Activated T-helper 1 cell treated with anti-CD3 and anti-CD28 coated beads, Interleukin-2, amount 50 U/mL, for 16 hours (primary cell): ENCODE measurements around the gene CPNE2.
A peak's percentile ranks its signal among the peaks of the same experiment; 100 is the strongest.
"Not testable (repeated sequence)": the region's sequence is repeated elsewhere in the genome, so short reads cannot be mapped to it uniquely, and the experiment has no call there.

ENCODE experiments used
- DNase-seq, 2 donors: peaks; one replicate each; pipeline ENCODE4 v3.0.0-alpha.2; 2020; ENCODE audit warnings: low read depth in 1 of 2, low spot score in 1 of 2

Gene CPNE2

DNA sequence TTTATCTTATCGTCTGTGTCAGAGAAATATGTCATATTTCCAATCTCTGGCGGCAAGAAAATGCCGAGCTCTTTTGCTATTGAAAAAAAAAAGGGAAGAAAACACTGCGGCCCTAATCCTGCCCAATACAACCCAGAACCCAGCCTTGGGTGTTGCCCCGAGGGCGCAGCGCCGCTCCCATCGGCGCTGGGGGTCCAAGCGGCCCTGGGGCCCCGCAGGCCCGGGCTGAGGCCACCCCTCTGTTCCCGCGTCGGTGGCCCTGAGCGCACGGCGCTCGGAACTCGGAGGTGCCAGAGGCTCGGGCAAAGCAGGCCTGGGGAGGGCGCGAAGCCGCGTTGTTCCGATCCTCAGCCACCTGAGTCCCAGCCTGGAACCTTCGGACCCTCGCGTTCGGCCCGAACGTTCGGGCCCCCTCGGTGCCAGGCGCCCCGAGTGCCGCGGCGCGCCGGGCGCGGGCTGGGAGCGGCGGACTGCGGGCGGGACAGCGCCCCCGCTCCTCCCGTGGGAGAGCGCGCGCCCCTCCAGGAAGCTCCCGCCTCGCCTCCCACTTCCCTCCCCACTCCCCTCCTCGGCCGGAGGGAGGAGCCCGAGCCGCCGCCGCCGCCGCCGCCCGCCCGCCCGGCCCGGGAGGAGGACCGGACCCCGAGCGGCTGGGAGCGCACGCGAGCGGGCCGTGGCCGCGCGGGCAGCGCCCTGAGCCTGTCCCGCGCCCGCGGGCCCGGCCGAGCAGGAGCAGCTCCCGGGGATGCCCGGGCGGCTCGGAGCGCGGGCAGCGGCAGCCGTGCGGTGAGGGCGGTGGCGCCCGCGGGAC lies at the start of gene CPNE2:
Gene CPNE2, plus strand, starts transcription at position 609 of the 811 bp plus-strand sequence. CDS start 18,160 bp downstream, outside the sequence.
- peak in 1 of 2 donors; percentile 6 for DNase-seq

DNA sequence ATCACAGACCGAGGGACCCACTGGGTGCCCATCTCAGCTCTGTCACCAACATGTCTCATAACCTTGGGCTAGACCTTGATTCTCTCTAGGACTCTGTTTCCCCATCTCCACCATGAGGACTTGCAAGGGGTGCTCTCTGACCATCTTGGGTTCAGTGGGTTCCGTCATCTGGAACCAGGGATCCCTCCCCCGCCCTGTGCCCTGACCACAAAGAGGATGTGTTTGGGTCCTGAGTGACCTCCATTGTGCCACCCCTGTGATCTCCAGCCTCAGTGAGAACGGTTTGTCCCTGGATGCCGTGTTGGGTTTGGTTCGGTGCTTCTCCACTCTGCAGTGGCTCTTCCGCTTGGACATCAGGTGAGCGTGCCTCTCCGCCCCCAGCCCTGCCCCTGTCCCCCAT lies 49.1 kb upstream of the CPNE2 start:
- DNase-seq = no peak

DNA sequence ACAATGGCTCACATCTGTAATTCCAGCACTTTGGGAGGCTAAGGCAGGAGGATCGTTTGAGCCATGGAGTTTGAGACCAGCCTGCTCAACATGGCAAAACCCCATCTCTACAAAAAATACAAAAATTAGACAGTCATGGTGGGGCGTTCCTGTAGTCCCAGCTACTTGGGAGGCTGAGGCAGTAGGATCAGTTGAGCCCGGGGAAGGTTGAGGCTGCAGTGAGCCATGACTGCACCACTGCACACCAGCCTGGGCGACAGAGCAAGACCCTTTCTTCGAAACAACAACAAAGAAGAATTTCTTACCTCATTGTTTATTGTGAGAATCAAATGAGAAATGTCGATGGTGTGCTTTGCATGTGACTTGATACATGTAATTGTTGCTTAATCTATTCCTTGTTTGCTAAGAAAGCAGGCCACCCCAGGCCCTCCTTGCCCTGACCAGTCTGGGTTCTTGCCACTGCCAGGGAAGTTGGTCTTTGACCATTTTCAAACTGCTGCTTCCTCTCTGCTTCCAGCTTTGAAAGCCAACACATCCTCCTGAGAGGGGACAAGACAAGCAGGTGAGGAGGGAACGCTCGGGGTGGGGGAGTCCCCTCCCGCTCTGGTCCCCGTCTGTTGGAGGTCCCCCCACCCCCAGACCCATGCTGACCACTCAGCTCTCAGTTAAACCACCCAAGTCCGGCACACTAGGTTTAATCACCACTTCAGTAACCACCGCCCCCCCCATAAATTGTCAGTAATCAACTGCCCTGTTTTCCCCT lies 47.3 kb upstream of the CPNE2 start:
- DNase-seq = no peak

DNA sequence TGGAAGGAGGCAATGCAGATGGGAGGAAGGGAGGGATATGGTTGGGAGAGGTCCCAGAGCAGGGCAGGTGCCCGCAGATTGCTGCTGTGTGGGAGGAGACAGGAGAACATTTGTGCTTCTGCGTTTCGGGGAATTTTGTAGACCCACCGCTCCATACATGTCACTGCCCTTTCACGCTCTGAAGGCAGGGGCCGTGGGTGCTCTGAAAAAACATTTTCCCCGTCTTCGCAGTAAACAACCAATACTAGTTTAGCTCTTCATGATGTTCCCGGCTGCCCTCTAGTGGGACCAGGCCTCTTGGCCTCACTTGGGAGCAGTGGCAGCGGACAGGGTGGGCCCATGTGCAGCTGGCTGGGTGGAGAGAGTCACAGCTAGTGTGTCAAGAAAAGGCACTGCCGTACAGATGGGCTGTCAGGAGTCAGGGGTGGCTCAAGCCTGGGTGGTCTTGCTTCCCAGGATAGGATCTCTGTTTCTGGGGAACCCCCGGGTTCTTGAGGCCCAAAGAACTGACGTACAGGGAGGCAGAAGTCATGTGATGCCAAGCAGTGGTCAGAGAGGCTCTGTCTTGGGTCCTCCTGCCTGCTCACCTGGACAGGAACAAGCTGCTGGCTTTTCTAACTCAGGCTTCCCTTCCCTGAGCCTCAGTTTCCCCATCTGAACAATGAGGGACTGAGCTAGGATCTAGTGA lies 46.5 kb upstream of the CPNE2 start:
- no peak for DNase-seq

DNA sequence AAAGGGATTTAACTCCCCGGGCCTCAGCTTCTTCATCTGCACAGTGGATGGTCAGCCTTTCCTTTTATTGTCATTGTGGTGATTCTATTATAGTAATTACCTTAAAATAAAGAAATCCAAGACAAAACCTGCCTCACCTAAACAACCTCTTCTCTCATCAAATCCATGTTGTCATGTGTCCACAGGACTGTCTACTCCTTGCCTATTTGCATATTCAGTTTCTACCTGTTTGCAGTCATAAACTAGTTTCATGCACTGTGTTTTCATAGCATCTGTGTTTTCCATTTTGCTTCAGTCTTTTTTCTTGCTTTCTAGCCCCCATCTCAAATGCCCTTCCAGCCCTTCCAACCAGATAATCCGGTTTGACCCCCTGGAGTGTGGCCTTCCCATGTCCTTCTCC lies 44.3 kb upstream of the CPNE2 start:
- DNase-seq = no peak

DNA sequence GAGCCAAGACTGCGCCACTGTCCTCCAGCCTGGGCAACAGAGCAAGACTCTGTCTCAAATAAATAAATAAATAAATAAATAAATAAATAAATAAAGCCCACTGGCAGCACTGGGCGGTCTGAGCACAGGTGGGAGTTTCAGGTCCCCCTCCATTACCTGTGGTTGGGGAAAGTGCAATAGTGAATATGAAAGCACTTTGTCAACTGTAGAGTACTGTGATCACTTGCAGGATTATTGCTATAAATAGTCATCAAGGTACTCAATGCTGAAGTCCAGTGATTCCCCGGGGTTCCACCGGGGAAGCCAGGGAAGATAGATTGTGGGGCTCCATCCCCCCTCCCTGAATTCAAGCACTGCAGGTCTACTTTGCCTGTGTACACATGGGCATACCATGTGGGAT lies 42.7 kb upstream of the CPNE2 start:
- DNase-seq = no peak

DNA sequence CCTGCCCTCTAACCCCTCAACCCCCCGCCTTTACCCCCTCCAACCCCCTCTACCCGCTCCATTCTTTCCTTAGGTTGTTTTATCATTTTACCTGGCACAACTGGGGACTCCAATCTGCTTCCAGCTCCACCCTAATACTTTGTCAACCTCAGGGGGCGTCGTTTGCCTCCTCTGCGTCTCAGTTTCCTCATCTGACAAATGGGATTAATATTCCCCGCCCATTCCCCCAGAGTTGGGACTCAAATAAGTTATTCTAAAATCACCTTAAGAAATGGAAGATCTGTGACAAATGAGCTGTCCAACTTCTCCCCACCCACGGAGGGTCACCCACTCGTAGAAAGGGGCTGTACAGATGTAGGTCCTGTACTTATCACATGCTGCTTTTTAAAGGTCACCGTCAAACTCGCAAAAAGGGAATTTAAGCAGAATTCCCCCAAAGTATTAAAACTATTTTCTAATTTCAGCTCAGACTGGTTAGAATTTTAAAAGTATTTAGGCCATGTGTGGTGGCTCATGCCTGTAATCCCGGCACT lies 40.6 kb upstream of the CPNE2 start:
- DNase-seq = no peak

DNA sequence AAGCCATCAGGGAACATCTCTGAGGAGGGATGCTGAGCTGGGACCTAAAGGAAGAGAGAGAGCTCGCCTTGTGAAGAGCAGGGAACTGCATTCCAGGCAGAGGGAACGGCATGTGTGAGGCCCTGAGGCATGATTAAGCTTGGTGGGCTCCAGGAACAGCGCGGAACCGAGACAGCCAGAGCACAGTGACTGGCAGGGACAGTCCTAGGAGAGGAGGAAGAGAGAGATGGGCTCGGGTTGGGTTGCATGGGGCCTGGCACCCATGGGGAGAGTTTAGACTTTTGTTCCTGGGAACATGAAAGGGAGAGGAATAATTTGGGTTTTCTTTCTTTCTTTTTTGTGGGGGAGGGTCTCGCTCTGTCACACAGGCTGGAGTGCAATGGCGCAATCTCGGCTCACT lies 39.2 kb upstream of the CPNE2 start:
- DNase-seq = no peak

DNA sequence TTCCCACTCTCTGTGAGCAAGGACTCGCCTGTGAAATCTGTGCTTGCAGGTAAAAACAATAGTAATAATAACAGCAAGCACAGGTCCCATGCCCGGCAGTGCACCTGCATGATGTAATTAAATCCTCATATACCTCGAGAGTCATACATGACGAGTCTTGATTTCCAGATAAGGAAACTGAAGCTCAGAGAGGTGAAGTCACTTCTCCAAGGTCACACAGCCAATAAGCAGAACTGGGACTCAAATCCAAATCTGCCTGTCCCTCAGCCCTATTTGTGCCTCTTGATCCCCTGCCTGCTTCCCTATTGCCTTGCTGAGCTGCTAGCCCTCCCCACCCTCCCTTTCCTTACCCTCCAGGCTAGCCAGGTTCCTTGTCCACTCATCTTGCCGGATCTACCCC lies 38.0 kb upstream of the CPNE2 start:
- DNase-seq = no peak

DNA sequence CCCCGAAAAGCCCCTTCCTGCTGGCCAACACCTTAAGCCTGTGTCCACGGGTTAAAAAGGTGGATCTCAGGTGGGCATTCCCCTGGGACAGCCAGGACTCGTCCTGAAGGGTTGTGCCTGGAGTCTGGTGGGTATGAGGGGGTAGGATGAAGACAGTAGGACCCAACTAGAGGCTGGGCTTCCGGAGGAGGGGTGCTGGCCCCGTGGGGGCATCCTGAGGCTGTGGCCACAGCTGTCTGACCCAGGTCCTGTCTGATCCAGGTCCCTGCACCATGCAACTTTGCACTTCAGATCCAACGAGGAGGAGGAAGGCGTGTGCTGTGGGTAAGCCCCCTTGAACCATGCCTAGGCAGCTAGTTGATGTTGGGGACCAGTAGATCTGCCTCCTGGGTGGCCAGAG lies 37.6 kb upstream of the CPNE2 start:
- DNase-seq = no peak

DNA sequence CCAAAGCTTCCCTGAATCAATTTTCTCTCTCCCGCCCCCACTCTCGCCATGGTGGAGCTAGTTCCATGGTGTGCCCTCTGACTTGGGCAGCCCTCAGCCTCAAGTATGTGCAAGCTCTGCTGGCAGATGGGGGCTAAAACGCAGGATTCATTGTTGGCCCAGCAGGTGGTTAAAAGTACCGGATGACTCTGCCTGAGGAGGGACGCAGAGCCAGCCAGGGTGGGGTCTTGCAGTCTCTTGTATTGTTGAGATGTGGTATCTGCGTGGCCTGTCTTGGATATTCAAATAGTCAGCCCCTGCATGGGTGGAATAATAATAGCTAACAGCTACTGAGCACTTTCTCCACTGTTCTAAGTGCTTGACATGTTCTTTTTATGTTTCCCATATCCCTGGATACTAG lies 36.7 kb upstream of the CPNE2 start:
- DNase-seq = no peak

DNA sequence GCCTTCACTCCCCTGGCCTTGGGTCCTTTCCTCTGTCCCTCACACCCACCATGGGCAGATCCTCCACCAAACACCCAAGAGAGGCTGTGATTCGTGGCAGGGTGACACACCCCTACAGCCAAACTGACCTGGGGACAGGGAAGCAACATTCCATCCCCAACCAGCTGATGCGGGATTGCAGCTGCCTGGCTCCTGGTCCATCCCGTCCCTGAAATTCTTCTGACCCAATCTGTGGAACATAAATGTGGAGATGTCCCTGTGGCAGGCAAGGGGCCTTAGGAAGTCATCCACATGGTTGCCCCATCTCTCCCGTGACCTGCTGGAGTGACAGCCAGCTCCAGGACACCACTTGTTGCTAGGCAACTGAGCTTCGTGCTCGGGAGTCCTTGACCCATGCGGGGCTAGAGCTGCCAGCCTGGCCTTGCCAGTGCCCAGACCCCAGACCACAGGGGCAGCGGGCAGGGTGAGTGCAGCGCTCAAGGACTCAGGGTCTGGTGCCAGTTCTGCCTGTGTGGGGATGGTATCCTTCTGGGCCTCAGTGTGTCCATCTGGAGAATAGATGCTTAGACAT lies 34.0 kb upstream of the CPNE2 start:
- DNase-seq = no peak

DNA sequence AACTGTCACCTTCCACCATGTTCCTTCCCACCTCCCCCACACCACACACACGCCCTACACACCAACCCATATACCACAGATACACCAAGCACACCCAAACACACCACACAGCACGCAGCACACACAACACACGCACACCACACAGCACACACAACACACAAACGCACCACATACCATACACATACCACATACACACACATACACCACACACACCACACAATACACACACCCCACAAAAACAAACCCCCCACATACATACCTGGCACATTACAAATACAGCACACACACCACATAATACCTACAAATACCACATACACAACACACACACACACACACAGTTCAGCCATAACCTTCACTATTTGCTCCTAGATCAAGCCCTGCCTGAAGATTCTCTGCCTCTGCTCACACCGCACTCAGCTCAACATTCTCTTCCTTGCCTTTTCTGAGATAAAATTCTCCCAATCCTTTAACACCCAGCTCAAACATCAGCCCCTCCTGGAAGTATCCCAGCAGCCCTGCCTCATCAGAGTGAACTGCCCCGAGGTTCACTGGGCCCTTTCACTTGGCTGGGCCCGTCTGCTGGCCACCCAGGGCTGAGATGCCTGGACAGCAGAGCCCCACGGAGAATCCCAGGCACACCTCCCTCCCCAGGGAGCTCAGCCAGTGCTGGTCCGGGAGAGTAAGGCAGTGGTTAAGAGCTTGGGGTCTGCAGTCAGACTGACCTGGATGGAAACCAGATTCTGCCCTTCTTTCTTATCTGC lies 31.9 kb upstream of the CPNE2 start:
- no peak for DNase-seq

DNA sequence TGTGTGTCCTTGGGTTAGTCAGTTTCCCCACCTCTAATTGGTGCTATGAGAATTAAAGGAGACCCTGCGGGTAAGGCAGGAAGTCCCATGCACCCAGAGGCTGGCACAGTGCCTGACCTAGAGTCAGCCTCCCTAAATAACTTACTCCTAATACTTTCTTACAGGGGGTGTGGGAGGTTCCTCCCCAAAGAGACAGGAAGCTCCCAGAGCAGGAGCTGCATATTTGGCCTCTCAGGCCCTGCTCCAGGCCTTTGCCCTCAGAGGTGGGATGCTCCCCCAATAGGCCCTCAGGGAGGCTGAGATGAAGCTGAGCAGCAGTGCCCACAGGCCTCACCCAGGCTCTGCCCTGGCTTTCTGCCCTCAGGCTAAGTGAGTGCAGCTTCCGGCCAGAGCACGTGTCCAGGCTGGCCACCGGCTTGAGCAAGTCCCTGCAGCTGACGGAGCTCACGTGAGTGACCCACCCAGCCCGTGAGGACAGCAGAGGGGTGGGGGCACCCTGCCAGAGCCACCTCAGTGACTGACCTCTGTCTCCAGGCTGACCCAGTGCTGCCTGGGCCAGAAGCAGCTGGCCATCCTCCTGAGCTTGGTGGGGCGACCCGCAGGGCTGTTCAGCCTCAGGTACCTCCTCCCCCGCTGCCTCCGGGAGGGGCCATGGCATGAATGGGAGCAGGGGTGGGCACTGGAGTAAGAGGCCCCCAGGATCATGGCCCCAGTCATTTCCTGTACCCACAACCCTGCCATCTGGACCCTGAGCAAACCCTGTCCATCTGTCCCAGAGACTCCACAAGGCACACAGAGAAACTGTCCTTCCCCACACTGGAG lies 31.1 kb upstream of the CPNE2 start:
- no peak for DNase-seq

DNA sequence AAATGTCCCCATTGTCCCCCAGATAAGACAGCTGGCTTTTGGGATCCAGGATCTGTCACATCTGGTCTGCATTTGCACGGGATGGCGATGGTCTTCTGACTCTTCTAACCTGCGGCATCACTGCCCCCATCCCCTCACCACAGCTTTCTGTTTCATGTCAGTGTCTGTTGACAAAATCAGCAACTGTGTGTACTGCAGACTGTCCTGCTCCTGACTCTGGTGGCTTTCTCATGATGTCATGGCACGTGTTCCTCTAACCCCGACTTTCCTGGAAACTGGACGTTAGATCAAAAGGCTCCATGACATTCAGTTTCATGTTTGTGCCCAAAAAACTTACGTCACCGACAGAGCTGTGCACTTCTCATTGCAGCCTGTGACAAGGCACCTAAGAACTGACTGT lies 30.1 kb upstream of the CPNE2 start:
- DNase-seq = no peak

DNA sequence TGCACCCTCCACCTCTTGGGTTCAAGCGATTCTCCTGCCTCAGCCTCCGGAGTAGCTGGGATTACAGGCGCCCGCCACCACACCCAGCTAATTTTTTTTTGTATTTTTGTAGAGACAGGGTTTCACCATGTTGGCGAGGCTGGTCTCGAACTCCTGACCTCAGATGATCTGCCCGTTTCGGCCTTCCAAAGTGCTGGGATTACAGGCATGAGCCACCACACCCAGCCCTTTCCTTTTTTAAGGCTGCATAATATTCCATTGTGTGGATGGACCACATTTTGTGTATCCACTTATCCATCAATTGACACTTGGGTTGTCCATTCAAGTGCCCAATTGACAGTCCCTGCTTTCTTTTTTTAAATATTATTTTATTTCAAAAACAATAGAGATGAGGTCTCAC lies 29.2 kb upstream of the CPNE2 start:
- not testable (repeated sequence) for DNase-seq

DNA sequence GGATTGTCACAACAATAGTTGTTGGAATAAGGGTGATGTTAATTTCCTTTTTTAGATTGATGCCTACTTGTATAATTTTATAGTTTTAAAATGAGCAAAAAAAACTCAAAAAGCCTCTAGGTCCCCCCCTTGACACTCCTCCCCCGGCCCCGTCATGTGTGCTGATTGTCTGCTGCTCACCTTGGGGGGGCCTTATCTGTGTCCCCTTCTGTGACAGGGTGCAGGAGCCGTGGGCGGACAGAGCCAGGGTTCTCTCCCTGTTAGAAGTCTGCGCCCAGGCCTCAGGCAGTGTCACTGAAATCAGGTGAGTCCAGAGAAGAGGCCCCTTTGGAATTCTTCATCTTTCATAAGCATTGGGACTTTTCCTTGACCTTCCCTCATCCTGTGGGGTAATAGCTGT lies 27.4 kb upstream of the CPNE2 start:
- DNase-seq = no peak

DNA sequence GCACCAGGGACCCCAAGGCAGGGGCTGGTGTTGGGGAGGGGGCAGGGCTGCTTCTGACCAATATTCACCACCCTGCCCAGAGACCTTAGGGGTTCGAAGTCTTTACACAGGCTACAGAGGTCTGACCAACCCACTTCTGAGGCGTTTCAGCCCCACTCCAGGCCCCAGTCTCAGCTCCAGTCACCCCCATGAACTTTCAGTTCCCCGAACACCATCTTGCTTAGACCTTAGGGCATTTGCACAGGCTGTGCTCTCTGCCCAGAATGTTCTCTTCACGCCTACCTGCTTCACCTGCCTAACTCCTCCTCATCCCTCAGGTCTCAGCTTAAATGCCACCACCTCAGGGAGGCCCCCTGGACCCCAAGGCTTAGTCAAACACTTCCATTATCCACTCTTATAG lies 25.8 kb upstream of the CPNE2 start:
- DNase-seq = no peak

DNA sequence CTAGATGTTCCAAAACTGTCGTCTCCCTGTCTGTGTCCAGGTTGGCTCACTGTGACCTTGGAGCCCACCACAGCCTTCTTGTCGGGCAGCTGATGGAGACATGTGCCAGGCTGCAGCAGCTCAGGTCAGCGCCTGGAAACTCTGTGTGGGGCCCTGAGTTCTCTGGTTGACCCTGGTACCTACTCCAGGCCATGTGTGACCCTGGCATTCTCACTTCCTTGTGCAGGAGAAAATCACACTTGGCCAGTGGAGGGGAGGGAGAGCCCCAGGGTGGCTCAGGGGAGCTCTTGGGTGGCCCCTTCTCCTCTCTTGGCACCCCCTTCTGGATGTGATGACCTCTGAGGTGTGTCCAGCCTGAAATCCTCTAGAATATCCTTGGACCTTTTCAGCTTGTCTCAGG lies 25.0 kb upstream of the CPNE2 start:
- no peak for DNase-seq

DNA sequence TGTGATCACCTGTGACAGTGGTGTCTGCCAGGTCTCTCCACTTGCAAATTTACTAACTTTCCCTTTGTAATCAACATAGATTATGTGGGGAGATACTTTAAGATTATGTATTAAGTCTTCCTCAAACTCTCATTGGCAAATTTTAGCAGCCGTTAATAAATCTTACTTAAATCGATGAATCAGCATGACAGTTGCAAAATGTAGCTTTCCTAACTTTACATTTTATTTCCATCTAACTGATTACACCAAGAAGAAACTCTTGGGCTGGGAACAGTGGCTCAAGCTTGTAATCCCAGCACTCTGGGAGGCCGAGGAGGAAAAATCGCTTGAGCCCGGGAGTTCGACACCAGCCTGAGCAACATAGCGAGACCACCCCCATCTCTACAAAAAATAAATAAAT lies 23.3 kb upstream of the CPNE2 start:
- DNase-seq = no peak
